ENCODE data around the gene VWA1. TPM values are rescaled to one million over a fixed set of nuclear protein-coding genes. Genes with fewer than 3 reads are reported as not detected.

The VWA1 gene
- polyA plus RNA-seq, 1 donor (not counting 4 experiments of a cell fraction or from before 2014, with no cell fraction given) = 6.5 TPM

GRCh38 chr1:1429671-1430073 lies 5.8 kb upstream of the VWA1 start:
- H3K4me1 ChIP-seq (ENCODE audit: control insufficient read depth, extremely low read depth, insufficient read depth, low read length) = peaks cover 18% of the 10 kb centered on the region
- H3K27ac ChIP-seq (ENCODE audit: control insufficient read depth, insufficient read depth, low read length) = no peak overlapping the region

GRCh38 chr1:1430114-1430982 lies 5.1 kb upstream of the VWA1 start:
- no peak overlapping the region for H3K4me2 ChIP-seq (ENCODE audit: control insufficient read depth, extremely low read depth, insufficient read depth, low read depth, low read length)
- H3K27ac ChIP-seq (ENCODE audit: control insufficient read depth, insufficient read depth, low read length) = no peak overlapping the region
- H3K4me1 ChIP-seq (ENCODE audit: control insufficient read depth, extremely low read depth, insufficient read depth, low read length) = peaks cover 23% of the 10 kb centered on the region
- no peaks in the 10 kb centered on the region for H3K36me3 ChIP-seq (ENCODE audit: control insufficient read depth in 2 of 2, extremely low read depth in 1 of 2, insufficient read depth in 2 of 2, low read length in 2 of 2)
- DNase-seq (ENCODE audit: low read depth, low spot score) (no peak), FAIRE-seq (no peak)
- no peaks in the 10 kb centered on the region for H3K9me3 ChIP-seq (ENCODE audit: control insufficient read depth, low read depth, low read length)
- no peaks in the 10 kb centered on the region for H3K27me3 ChIP-seq (ENCODE audit: control insufficient read depth, extremely low read depth, insufficient read depth, low read length)
- H3K4me3 ChIP-seq (ENCODE audit: control insufficient read depth in 2 of 3, extremely low read depth in 1 of 3, insufficient read depth in 2 of 3, low read depth in 1 of 3, low read length in 3 of 3) = no peak overlapping the region
- no peaks in the 10 kb centered on the region for H3K79me2 ChIP-seq (ENCODE audit: control insufficient read depth, insufficient read depth, low read length)
- no peak for TF ChIP-seq EZH2 (IDR thresholded peaks at IDR 0.05; ENCODE audit: low read length)
- TF ChIP-seq, protein P1, sequence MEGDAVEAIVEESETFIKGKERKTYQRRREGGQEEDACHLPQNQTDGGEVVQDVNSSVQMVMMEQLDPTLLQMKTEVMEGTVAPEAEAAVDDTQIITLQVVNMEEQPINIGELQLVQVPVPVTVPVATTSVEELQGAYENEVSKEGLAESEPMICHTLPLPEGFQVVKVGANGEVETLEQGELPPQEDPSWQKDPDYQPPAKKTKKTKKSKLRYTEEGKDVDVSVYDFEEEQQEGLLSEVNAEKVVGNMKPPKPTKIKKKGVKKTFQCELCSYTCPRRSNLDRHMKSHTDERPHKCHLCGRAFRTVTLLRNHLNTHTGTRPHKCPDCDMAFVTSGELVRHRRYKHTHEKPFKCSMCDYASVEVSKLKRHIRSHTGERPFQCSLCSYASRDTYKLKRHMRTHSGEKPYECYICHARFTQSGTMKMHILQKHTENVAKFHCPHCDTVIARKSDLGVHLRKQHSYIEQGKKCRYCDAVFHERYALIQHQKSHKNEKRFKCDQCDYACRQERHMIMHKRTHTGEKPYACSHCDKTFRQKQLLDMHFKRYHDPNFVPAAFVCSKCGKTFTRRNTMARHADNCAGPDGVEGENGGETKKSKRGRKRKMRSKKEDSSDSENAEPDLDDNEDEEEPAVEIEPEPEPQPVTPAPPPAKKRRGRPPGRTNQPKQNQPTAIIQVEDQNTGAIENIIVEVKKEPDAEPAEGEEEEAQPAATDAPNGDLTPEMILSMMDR (optimal IDR thresholded peaks at IDR 0.05 in 1 of 3, IDR thresholded peaks at IDR 0.05 in 1 of 3, conservative IDR thresholded peaks at IDR 0.05 in 1 of 3; ENCODE audit: extremely low read depth in 1 of 3, insufficient read depth in 2 of 3, low read length in 3 of 3) = no peak
- H3K9ac ChIP-seq (ENCODE audit: control insufficient read depth, extremely low read depth, insufficient read depth, low read length) = no peak overlapping the region
- no peaks in the 10 kb centered on the region for H4K20me1 ChIP-seq (ENCODE audit: control insufficient read depth, extremely low read depth, insufficient read depth, low read length)
- no peaks in the 10 kb centered on the region for H3K9me1 ChIP-seq (ENCODE audit: control insufficient read depth, extremely low read depth, insufficient read depth, low read length)
- H2AFZ ChIP-seq (ENCODE audit: control insufficient read depth, low read length) = no peak overlapping the region
- dilution Hi-C loops (cut with MboI; ENCODE audit: extremely low pct_ligation_motif_present, low sequenced_read_pairs) = no loop called here

More at GRCh38 chr1:1429671-1430073, 5.8 kb upstream of the VWA1 start:
- dilution Hi-C loops (cut with MboI; ENCODE audit: extremely low pct_ligation_motif_present, low sequenced_read_pairs) = no loop called here
- no peaks in the 10 kb centered on the region for H3K9me1 ChIP-seq (ENCODE audit: control insufficient read depth, extremely low read depth, insufficient read depth, low read length)
- H3K27me3 ChIP-seq (ENCODE audit: control insufficient read depth, extremely low read depth, insufficient read depth, low read length) = no peaks in the 10 kb centered on the region
- H3K9me3 ChIP-seq (ENCODE audit: control insufficient read depth, low read depth, low read length) = no peaks in the 10 kb centered on the region
- no peaks in the 10 kb centered on the region for H3K36me3 ChIP-seq (ENCODE audit: control insufficient read depth in 2 of 2, extremely low read depth in 1 of 2, insufficient read depth in 2 of 2, low read length in 2 of 2)
- H3K4me3 ChIP-seq (ENCODE audit: control insufficient read depth in 2 of 3, extremely low read depth in 1 of 3, insufficient read depth in 2 of 3, low read depth in 1 of 3, low read length in 3 of 3) = no peak overlapping the region
- H3K9ac ChIP-seq (ENCODE audit: control insufficient read depth, extremely low read depth, insufficient read depth, low read length) = no peak overlapping the region
- no peak for DNase-seq (ENCODE audit: low read depth, low spot score)
- H3K79me2 ChIP-seq (ENCODE audit: control insufficient read depth, insufficient read depth, low read length) = no peaks in the 10 kb centered on the region
- no peak for FAIRE-seq
- no peaks in the 10 kb centered on the region for H4K20me1 ChIP-seq (ENCODE audit: control insufficient read depth, extremely low read depth, insufficient read depth, low read length)
- TF ChIP-seq, protein P1 (optimal IDR thresholded peaks at IDR 0.05 in 1 of 3, IDR thresholded peaks at IDR 0.05 in 1 of 3, conservative IDR thresholded peaks at IDR 0.05 in 1 of 3; ENCODE audit: extremely low read depth in 1 of 3, insufficient read depth in 2 of 3, low read length in 3 of 3) = no peak
- TF ChIP-seq EZH2 (IDR thresholded peaks at IDR 0.05; ENCODE audit: low read length) = no peak
- no peak overlapping the region for H2AFZ ChIP-seq (ENCODE audit: control insufficient read depth, low read length)
- no peak overlapping the region for H3K4me2 ChIP-seq (ENCODE audit: control insufficient read depth, extremely low read depth, insufficient read depth, low read depth, low read length)
